HEK293 (cell line): ENCODE measurements around the gene VAV2.

Experiments
- CTCF ChIP-seq: fragments of 450-650 bp; formaldehyde crosslinking; IDR thresholded peaks from 2 replicates; pipeline ENCODE4 v1.5.1; 2016; ENCODE audit warnings: missing biosample characterization, missing genetic modification characterization
- MYNN ChIP-seq: fragments of 450-650 bp; formaldehyde crosslinking; IDR thresholded peaks from 2 replicates; pipeline ENCODE4 v1.5.1; 2016; ENCODE audit warnings: missing biosample characterization, missing genetic modification characterization, borderline replicate concordance
- YY1 ChIP-seq: fragments of 450-650 bp; formaldehyde crosslinking; IDR thresholded peaks from 2 replicates; pipeline ENCODE4 v1.5.1; 2018; ENCODE audit warnings: missing biosample characterization, missing genetic modification characterization
- ZBTB1 ChIP-seq: fragments of 450-650 bp; formaldehyde crosslinking; IDR thresholded peaks from 2 replicates; pipeline ENCODE4 v1.5.1; 2016; ENCODE audit warnings: missing biosample characterization, missing genetic modification characterization
- ZNF350 ChIP-seq: fragments of 450-650 bp; formaldehyde crosslinking; IDR thresholded peaks from 2 replicates; pipeline ENCODE4 v1.5.0; 2017; ENCODE audit warnings: missing biosample characterization, mild to moderate bottlenecking, missing genetic modification characterization
- ZNF670 ChIP-seq: fragments of 450-650 bp; formaldehyde crosslinking; IDR thresholded peaks from 2 replicates; pipeline ENCODE4 v1.5.1; 2016; ENCODE audit warnings: missing biosample characterization, missing genetic modification characterization, low read depth
- ZNF776 ChIP-seq: fragments of 450-650 bp; formaldehyde crosslinking; IDR thresholded peaks from 2 replicates; pipeline ENCODE4 v1.5.0; 2017; ENCODE audit warnings: missing biosample characterization, missing genetic modification characterization, borderline replicate concordance

- TF ChIP-seq CTCF (tag by site-specific recombination), result no peak
- TF ChIP-seq ZNF350, result no peak
- no peak for TF ChIP-seq MYNN
- TF ChIP-seq ZBTB1 (tag by site-specific recombination), result no peak
- TF ChIP-seq YY1, result no peak
- TF ChIP-seq ZNF670 (tag by site-specific recombination), result no peak
- TF ChIP-seq ZNF776, result no peak
Measured at GRCh38 chr9:133767625-133768024, 224.5 kb downstream of the VAV2 start.
